ENCODE results near the gene MICA.

Gene MICA

DNA sequence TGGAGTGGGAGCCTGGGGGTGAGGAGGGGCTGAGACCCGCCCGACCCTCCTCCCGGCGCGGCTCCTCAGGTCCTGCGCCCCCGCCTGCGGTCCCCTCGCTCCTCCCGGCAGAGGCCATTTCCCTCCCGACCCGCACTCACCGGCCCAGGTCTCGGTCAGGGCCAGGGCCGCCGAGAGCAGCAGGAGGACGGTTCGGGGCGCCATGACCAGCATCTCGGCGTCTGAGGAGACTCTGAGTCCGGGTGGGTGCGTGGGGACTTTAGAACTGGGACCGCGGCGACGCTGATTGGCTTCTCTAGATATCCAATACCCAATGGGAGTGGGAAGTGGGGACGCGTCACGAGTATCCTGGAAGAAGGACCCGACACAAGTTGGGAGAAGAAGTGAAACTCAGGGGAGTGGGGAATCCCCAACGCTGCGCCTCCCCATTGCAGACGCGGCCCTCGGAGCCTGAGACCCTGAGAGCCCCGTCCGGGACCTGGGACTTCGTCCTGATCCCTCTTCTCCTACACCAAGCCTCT, 46.4 kb upstream of the MICA start, which contains the start of gene HLA-B (continued):
- TF ChIP-seq, protein P1, sequence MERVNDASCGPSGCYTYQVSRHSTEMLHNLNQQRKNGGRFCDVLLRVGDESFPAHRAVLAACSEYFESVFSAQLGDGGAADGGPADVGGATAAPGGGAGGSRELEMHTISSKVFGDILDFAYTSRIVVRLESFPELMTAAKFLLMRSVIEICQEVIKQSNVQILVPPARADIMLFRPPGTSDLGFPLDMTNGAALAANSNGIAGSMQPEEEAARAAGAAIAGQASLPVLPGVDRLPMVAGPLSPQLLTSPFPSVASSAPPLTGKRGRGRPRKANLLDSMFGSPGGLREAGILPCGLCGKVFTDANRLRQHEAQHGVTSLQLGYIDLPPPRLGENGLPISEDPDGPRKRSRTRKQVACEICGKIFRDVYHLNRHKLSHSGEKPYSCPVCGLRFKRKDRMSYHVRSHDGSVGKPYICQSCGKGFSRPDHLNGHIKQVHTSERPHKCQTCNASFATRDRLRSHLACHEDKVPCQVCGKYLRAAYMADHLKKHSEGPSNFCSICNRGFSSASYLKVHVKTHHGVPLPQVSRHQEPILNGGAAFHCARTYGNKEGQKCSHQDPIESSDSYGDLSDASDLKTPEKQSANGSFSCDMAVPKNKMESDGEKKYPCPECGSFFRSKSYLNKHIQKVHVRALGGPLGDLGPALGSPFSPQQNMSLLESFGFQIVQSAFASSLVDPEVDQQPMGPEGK (tag by site-specific recombination; IDR thresholded peaks at IDR 0.05): peak; percentile 67
- TF ChIP-seq SCRT2 (tag by site-specific recombination; IDR thresholded peaks at IDR 0.05) (no peak), ZBTB21 (tag by site-specific recombination; IDR thresholded peaks at IDR 0.05) (no peak), SP2 (tag by site-specific recombination; IDR thresholded peaks at IDR 0.05) (0 out of 2 replicates have a peak, but pooled peaks have one; percentile 14), ZNF629 (tag by site-specific recombination; IDR thresholded peaks at IDR 0.05) (no peak), FEZF1 (tag by site-specific recombination; IDR thresholded peaks at IDR 0.05) (no peak), KLF10 (tag by site-specific recombination; IDR thresholded peaks at IDR 0.05) (no peak), ZBTB8A (tag by site-specific recombination; IDR thresholded peaks at IDR 0.05) (no peak), GLI2 (tag by site-specific recombination; IDR thresholded peaks at IDR 0.05; ENCODE audit: borderline replicate concordance, low read depth) (no peak), KLF7 (tag by site-specific recombination; IDR thresholded peaks at IDR 0.05; ENCODE audit: borderline replicate concordance) (0 out of 2 replicates have a peak, but pooled peaks have one; percentile 17), ZBTB48 (tag by site-specific recombination; IDR thresholded peaks at IDR 0.05) (0 out of 2 replicates have a peak, but pooled peaks have one; percentile 43), ZNF530 (tag by site-specific recombination; IDR thresholded peaks at IDR 0.05; ENCODE audit: low read depth) (no peak), ZSCAN23 (tag by site-specific recombination; IDR thresholded peaks at IDR 0.05) (no peak), ZNF140 (tag by site-specific recombination; IDR thresholded peaks at IDR 0.05) (no peak), EGR2 (tag by site-specific recombination; IDR thresholded peaks at IDR 0.05; ENCODE audit: low read depth) (peak; percentile 31; the same call in 1 of the 2 replicates), ZNF664 (tag by site-specific recombination; IDR thresholded peaks at IDR 0.05) (no peak), ZBTB7A (tag by site-specific recombination; IDR thresholded peaks at IDR 0.05; ENCODE audit: low read depth) (peak; percentile 71; the same call in 1 of the 2 replicates), ZFP37 (tag by site-specific recombination; IDR thresholded peaks at IDR 0.05) (peak; percentile 35; the same call in 1 of the 2 replicates), ZNF776 (tag by site-specific recombination; IDR thresholded peaks at IDR 0.05; ENCODE audit: borderline replicate concordance) (no peak)
- TF ChIP-seq, protein P2, sequence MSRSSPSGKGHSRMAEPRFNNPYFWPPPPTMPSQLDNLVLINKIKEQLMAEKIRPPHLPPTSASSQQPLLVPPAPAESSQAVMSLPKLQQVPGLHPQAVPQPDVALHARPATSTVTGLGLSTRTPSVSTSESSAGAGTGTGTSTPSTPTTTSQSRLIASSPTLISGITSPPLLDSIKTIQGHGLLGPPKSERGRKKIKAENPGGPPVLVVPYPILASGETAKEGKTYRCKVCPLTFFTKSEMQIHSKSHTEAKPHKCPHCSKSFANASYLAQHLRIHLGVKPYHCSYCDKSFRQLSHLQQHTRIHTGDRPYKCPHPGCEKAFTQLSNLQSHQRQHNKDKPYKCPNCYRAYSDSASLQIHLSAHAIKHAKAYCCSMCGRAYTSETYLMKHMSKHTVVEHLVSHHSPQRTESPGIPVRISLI (tag by site-specific recombination; IDR thresholded peaks at IDR 0.05): no peak
- TF ChIP-seq, protein P3, sequence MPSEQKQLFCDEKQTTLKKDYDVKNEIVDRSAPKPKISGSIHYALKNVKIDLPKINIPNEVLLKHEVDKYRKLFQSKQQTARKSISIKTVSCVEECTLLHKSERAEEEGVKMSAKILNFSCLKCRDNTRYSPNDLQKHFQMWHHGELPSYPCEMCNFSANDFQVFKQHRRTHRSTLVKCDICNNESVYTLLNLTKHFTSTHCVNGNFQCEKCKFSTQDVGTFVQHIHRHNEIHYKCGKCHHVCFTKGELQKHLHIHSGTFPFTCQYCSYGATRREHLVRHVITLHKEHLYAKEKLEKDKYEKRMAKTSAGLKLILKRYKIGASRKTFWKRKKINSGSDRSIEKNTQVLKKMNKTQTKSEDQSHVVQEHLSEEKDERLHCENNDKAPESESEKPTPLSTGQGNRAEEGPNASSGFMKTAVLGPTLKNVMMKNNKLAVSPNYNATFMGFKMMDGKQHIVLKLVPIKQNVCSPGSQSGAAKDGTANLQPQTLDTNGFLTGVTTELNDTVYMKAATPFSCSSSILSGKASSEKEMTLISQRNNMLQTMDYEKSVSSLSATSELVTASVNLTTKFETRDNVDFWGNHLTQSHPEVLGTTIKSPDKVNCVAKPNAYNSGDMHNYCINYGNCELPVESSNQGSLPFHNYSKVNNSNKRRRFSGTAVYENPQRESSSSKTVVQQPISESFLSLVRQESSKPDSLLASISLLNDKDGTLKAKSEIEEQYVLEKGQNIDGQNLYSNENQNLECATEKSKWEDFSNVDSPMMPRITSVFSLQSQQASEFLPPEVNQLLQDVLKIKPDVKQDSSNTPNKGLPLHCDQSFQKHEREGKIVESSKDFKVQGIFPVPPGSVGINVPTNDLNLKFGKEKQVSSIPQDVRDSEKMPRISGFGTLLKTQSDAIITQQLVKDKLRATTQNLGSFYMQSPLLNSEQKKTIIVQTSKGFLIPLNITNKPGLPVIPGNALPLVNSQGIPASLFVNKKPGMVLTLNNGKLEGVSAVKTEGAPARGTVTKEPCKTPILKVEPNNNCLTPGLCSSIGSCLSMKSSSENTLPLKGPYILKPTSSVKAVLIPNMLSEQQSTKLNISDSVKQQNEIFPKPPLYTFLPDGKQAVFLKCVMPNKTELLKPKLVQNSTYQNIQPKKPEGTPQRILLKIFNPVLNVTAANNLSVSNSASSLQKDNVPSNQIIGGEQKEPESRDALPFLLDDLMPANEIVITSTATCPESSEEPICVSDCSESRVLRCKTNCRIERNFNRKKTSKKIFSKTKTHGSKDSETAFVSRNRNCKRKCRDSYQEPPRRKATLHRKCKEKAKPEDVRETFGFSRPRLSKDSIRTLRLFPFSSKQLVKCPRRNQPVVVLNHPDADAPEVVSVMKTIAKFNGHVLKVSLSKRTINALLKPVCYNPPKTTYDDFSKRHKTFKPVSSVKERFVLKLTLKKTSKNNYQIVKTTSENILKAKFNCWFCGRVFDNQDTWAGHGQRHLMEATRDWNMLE (tag by site-specific recombination; conservative IDR thresholded peaks at IDR 0.05; ENCODE audit: low read depth): no peak
- TF ChIP-seq, protein P4, sequence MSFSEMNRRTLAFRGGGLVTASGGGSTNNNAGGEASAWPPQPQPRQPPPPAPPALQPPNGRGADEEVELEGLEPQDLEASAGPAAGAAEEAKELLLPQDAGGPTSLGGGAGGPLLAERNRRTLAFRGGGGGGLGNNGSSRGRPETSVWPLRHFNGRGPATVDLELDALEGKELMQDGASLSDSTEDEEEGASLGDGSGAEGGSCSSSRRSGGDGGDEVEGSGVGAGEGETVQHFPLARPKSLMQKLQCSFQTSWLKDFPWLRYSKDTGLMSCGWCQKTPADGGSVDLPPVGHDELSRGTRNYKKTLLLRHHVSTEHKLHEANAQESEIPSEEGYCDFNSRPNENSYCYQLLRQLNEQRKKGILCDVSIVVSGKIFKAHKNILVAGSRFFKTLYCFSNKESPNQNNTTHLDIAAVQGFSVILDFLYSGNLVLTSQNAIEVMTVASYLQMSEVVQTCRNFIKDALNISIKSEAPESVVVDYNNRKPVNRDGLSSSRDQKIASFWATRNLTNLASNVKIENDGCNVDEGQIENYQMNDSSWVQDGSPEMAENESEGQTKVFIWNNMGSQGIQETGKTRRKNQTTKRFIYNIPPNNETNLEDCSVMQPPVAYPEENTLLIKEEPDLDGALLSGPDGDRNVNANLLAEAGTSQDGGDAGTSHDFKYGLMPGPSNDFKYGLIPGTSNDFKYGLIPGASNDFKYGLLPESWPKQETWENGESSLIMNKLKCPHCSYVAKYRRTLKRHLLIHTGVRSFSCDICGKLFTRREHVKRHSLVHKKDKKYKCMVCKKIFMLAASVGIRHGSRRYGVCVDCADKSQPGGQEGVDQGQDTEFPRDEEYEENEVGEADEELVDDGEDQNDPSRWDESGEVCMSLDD (tag by site-specific recombination; IDR thresholded peaks at IDR 0.05): peak; percentile 56; the same call in 1 of the 2 replicates
- TF ChIP-seq, protein P5, sequence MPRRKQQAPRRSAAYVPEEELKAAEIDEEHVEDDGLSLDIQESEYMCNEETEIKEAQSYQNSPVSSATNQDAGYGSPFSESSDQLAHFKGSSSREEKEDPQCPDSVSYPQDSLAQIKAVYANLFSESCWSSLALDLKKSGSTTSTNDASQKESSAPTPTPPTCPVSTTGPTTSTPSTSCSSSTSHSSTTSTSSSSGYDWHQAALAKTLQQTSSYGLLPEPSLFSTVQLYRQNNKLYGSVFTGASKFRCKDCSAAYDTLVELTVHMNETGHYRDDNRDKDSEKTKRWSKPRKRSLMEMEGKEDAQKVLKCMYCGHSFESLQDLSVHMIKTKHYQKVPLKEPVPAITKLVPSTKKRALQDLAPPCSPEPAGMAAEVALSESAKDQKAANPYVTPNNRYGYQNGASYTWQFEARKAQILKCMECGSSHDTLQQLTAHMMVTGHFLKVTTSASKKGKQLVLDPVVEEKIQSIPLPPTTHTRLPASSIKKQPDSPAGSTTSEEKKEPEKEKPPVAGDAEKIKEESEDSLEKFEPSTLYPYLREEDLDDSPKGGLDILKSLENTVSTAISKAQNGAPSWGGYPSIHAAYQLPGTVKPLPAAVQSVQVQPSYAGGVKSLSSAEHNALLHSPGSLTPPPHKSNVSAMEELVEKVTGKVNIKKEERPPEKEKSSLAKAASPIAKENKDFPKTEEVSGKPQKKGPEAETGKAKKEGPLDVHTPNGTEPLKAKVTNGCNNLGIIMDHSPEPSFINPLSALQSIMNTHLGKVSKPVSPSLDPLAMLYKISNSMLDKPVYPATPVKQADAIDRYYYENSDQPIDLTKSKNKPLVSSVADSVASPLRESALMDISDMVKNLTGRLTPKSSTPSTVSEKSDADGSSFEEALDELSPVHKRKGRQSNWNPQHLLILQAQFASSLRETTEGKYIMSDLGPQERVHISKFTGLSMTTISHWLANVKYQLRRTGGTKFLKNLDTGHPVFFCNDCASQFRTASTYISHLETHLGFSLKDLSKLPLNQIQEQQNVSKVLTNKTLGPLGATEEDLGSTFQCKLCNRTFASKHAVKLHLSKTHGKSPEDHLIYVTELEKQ (tag by site-specific recombination; IDR thresholded peaks at IDR 0.05; ENCODE audit: borderline replicate concordance): no peak
- TF ChIP-seq, protein P6, sequence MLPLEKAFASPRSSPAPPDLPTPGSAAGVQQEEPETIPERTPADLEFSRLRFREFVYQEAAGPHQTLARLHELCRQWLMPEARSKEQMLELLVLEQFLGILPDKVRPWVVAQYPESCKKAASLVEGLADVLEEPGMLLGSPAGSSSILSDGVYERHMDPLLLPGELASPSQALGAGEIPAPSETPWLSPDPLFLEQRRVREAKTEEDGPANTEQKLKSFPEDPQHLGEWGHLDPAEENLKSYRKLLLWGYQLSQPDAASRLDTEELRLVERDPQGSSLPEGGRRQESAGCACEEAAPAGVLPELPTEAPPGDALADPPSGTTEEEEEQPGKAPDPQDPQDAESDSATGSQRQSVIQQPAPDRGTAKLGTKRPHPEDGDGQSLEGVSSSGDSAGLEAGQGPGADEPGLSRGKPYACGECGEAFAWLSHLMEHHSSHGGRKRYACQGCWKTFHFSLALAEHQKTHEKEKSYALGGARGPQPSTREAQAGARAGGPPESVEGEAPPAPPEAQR (tag by site-specific recombination; IDR thresholded peaks at IDR 0.05): no peak
